ENCODE measurements around the gene PAPPA2. TPM values are rescaled to one million over a fixed set of nuclear protein-coding genes. Genes with fewer than 3 reads are reported as not detected.

PAPPA2 gene
- total and polyA plus RNA-seq, 9 of the 15 experiments (the other 6 are each of a cell fraction or from before 2014, with no cell fraction given) = 0.01 to 0.15 (median 0.05) TPM; not detected in 2

GRCh38 chr1:176847052-176847451, 384.1 kb downstream of the PAPPA2 start (continued):
- peak; percentile 93 for TF ChIP-seq FOSL1 (tag; conservative IDR thresholded peaks at IDR 0.05)
- TF ChIP-seq SREBF1 (IDR thresholded peaks at IDR 0.05; ENCODE audit: borderline replicate concordance, low read depth, low read length) = no peak
- no peak for TF ChIP-seq NCOA6 (IDR thresholded peaks at IDR 0.05)
- TF ChIP-seq MCM3 (IDR thresholded peaks at IDR 0.05) = no peak
- TF ChIP-seq JUN (IDR thresholded peaks at IDR 0.05; ENCODE audit: borderline replicate concordance, low read depth, low read length) = peak; percentile 75
- TF ChIP-seq JUN (CRISPR knock-in tag; IDR thresholded peaks at IDR 0.05; ENCODE audit: borderline replicate concordance) = no peak
- TF ChIP-seq ERF (CRISPR knock-in tag; IDR thresholded peaks at IDR 0.05) = no peak
- TF ChIP-seq JUND (IDR thresholded peaks at IDR 0.05; ENCODE audit: borderline replicate concordance, low read depth, low read length) = peak; percentile 93
- peak; percentile 95 for TF ChIP-seq JUND (tag; IDR thresholded peaks at IDR 0.05; ENCODE audit: borderline replicate concordance, low read depth, low read length)
- TF ChIP-seq, protein P1, sequence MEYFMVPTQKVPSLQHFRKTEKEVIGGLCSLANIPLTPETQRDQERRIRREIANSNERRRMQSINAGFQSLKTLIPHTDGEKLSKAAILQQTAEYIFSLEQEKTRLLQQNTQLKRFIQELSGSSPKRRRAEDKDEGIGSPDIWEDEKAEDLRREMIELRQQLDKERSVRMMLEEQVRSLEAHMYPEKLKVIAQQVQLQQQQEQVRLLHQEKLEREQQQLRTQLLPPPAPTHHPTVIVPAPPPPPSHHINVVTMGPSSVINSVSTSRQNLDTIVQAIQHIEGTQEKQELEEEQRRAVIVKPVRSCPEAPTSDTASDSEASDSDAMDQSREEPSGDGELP (CRISPR knock-in tag; IDR thresholded peaks at IDR 0.05; ENCODE audit: borderline replicate concordance) = peak; percentile 81
- TF ChIP-seq RCOR1 (IDR thresholded peaks at IDR 0.05; ENCODE audit: borderline replicate concordance in 1 of 2, low read depth in 2 of 2, low read length in 2 of 2) = peak in 1 of 2 experiments; percentile 27; a peak in 1 of 4 replicates
- TF ChIP-seq, protein P2, sequence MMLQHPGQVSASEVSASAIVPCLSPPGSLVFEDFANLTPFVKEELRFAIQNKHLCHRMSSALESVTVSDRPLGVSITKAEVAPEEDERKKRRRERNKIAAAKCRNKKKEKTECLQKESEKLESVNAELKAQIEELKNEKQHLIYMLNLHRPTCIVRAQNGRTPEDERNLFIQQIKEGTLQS (IDR thresholded peaks at IDR 0.05) = peak; percentile 93
- TF ChIP-seq, protein P2 (CRISPR knock-in tag; conservative IDR thresholded peaks at IDR 0.05) = no peak
- TF ChIP-seq, protein P3, sequence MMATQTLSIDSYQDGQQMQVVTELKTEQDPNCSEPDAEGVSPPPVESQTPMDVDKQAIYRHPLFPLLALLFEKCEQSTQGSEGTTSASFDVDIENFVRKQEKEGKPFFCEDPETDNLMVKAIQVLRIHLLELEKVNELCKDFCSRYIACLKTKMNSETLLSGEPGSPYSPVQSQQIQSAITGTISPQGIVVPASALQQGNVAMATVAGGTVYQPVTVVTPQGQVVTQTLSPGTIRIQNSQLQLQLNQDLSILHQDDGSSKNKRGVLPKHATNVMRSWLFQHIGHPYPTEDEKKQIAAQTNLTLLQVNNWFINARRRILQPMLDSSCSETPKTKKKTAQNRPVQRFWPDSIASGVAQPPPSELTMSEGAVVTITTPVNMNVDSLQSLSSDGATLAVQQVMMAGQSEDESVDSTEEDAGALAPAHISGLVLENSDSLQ (IDR thresholded peaks at IDR 0.05) = peak; percentile 75
- 0 out of 2 replicates have a peak, but pooled peaks have one; percentile 33 for TF ChIP-seq EHMT2 (IDR thresholded peaks at IDR 0.05)
- peak; percentile 82 for TF ChIP-seq MEIS2 (IDR thresholded peaks at IDR 0.05; ENCODE audit: partially characterized antibody)
- TF ChIP-seq, protein P4, sequence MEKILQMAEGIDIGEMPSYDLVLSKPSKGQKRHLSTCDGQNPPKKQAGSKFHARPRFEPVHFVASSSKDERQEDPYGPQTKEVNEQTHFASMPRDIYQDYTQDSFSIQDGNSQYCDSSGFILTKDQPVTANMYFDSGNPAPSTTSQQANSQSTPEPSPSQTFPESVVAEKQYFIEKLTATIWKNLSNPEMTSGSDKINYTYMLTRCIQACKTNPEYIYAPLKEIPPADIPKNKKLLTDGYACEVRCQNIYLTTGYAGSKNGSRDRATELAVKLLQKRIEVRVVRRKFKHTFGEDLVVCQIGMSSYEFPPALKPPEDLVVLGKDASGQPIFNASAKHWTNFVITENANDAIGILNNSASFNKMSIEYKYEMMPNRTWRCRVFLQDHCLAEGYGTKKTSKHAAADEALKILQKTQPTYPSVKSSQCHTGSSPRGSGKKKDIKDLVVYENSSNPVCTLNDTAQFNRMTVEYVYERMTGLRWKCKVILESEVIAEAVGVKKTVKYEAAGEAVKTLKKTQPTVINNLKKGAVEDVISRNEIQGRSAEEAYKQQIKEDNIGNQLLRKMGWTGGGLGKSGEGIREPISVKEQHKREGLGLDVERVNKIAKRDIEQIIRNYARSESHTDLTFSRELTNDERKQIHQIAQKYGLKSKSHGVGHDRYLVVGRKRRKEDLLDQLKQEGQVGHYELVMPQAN (IDR thresholded peaks at IDR 0.05; ENCODE audit: borderline replicate concordance) = no peak
- no peak for TF ChIP-seq POU5F1 (IDR thresholded peaks at IDR 0.05; ENCODE audit: borderline replicate concordance, low read depth, low read length, partially characterized antibody)
- no peak for TF ChIP-seq ZFX (CRISPR knock-in tag; IDR thresholded peaks at IDR 0.05)
- no peak for TF ChIP-seq ZMIZ1 (IDR thresholded peaks at IDR 0.05; ENCODE audit: low read depth in 2 of 2, low read length in 2 of 2)
- no peak for TF ChIP-seq BRCA1 (IDR thresholded peaks at IDR 0.05)
- no peak for TF ChIP-seq BRCA1 (CRISPR knock-in tag; IDR thresholded peaks at IDR 0.05)
